B cell (primary cell): ENCODE data around the gene ACSM2A.

Experiments used
- CTCF ChIP-seq: fragments of 200-600 bp; IDR thresholded peaks from one replicate; pipeline ENCODE4 v1.8.0; 2022; ENCODE audit warnings: antibody characterized with exemption, mild to moderate bottlenecking
- EZH2 ChIP-seq: IDR thresholded peaks from 2 replicates; pipeline ENCODE4 v1.6.1; 2012; ENCODE audit warnings: borderline replicate concordance, low read depth, mild to moderate bottlenecking, moderate library complexity, low read length; ENCODE audit not compliant: insufficient read depth, poor library complexity, severe bottlenecking

- no peak for TF ChIP-seq EZH2
- TF ChIP-seq CTCF: no peak
These were observed 20.4 kb upstream of the ACSM2A start for GRCh38 chr16:20430948-20431347.
